Measurements from ENCODE around the gene SNAPC5.

The SNAPC5 gene

GRCh38 chr15:66454143-66454542 is 43.4 kb downstream of the SNAPC5 start:
- DNase-seq, result no peak

GRCh38 chr15:66452971-66453580 is 44.5 kb downstream of the SNAPC5 start:
- no peak for DNase-seq

DNA sequence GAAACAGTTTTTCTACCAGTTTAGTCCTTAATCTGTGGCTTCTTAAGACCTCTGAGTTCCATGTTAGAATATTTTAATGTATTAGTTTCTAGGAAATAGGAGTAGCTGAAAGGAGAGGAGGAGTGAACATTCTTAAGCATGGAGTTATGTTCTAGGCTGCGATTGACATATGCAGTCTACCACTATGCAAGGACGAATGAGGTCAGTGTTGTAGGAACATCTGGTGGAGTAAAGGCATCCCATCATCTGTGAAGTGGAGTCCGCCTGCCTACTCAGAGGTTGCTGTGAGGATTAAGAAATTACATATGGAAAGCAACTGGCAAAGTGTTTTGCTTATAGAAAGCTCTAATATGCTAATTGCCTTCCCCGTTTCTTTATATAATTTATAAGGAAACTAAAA is 45.1 kb downstream of the SNAPC5 start:
- no peak for DNase-seq
